ENCODE results near the gene FAM186B.
A peak's percentile ranks its signal among the peaks of the same experiment; 100 is the strongest.

FAM186B gene

GRCh38 chr12:49538510-49539403 is 66.7 kb downstream of the FAM186B start, which contains the start of gene KCNH3:
TSS of gene KCNH3 (plus strand) at chr12:49539030. CDS start at chr12:49539417, 387 bp downstream.
- in situ Hi-C loops (cut with HindIII; ENCODE audit: low sequenced_read_pairs) = no loop called here
- peak within 1 kb of the TSS; percentile 20 for H3K4me3 ChIP-seq (ENCODE audit: low read depth, low read length)
- no peak for TF ChIP-seq CTCF (IDR thresholded peaks at IDR 0.05; ENCODE audit: low read depth, low read length)
- DNase-seq (ENCODE audit: low read depth, low spot score) = peak; percentile 55

GRCh38 chr12:49537752-49538509 is 67.5 kb downstream of the FAM186B start:
- peak overlapping the region; percentile 20 for H3K4me3 ChIP-seq (ENCODE audit: low read depth, low read length)
- no peak for DNase-seq (ENCODE audit: low read depth, low spot score)
- TF ChIP-seq CTCF (IDR thresholded peaks at IDR 0.05; ENCODE audit: low read depth, low read length) = no peak
- in situ Hi-C loops (cut with HindIII; ENCODE audit: low sequenced_read_pairs) = no loop called here
